Effector CD4-positive, alpha-beta T cell (primary cell): Measurements from ENCODE around the gene FAM107B.

ENCODE experiments used
- DNase-seq: peaks from one replicate; pipeline ENCODE4 v3.0.0-alpha.2; 2020

Gene FAM107B

DNA sequence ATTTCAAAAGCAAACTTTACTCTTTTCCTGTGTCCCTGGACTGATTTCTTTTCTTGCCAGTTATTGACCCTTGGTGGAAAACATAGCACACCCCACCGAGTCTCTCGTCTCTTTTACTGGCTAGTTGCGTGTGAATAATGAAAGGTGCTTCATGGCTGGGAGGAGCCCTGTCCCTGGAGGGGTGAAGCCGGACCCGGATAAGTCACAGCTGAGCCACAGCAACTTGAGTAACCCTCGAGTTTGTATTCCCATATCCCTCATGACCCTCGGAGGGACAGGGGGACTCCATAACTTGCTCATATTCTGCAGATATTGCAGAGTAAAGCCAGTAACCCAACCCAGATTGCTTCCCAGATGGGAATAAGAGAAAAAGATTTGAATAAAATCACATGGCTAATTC, 296.5 kb downstream of the FAM107B start:
- DNase-seq, result no peak

DNA sequence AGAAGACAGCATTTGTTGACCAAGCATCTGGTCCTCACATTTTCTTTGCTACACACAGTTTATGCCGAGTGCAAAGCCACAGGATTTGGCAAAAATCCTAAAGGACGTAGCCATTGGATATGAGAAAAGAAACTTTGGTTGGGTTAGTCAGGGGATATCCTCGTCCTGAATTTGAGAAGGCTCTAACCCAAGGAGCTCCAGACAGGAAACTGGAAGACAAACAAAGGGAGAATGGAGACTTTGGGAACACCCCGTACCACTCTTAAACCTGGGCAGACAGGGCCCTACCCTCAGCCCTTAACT, 297.3 kb downstream of the FAM107B start:
- DNase-seq, result no peak

DNA sequence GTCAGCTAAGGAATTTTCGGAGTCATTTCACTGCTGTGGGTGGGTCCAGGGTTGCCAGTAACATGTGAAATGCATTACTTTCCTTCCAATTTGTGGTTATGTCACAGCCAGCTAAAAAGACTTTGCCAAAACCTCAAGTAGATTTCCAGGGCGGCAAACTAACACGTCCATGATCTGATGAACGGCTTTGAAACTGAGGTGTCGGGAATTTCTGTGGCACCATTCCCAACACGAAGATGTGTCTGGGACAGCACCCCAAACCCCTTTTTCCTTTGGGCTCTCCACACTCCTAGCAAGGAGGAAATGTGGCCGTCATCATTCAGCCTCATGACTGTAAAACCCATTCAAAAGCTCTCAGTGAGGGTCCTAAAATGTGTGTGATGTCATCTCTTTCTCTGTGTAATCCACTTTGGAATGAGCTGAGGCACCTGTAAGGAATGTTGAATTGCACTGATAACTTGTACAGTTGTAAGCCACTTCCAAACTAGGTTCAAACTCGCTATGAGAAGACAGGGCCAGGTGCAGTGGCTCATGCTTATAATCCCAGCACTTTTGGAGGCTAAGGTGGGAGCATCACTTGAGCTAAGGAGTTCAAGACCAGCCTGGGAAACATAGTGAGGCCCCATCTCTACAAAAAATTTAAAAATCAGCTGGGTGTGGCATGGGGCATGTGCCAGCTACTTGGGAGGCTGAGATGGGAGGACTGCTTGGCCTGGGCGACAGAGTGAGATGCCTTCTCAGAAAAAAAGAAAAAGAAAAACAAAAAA, 297.9 kb downstream of the FAM107B start:
- DNase-seq, result no peak

DNA sequence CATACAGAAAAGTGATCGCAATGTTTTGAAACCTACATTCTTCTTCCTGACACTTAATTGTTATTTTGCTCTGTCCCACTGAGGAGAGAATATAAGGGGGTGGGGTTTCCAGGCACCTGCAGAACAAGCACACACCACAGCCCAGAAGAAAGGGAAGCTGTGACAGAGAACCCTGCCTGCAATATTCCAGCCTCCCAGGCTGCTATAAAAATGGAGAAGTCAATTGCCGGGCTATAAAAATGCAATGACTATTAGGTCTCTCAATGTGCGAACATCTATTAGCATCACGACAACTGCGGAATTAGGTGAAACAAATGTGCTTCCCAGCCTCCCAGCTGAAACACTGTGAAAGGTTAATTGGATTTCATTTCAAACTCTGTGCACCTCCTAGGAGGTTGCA, 298.7 kb downstream of the FAM107B start:
- DNase-seq, result no peak

DNA sequence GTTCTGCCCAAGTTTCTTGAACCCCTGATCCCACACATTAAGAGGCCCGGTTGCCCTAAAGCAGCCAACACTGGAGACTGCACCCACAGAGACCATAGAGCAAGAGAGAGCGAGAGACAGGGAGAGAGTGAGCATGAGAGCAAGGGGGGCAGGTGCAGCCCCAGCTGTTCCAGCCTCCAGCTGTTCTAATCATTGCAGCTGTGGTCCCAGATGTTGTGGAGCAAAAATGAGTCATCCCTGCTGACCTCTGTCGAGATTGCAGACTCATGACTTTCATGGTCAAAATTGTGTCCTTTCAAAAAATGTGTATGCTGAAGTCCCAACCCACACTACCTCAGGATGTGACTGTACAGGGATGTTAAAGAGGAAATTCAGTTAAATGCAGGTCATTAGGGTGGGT, 300.0 kb downstream of the FAM107B start:
- no peak for DNase-seq

DNA sequence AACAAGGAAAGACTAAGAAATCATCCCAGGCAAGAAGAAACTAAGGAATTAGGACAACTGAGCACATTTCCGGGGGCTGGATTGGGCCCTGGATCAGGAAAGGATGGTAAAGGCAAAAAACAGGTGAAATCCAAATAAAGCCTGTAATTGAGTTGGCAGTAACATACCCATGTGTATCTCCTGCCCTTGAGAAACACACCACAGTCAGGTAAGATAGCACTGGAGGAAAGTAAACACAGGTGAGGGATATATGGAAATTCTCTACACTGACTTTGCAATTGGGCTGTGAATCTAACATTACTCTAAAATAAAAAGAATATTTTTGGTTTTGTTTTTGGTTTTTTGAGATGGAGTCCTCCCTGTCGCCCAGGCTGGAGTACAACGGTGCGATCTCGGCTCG, 303.8 kb downstream of the FAM107B start:
- no peak for DNase-seq

DNA sequence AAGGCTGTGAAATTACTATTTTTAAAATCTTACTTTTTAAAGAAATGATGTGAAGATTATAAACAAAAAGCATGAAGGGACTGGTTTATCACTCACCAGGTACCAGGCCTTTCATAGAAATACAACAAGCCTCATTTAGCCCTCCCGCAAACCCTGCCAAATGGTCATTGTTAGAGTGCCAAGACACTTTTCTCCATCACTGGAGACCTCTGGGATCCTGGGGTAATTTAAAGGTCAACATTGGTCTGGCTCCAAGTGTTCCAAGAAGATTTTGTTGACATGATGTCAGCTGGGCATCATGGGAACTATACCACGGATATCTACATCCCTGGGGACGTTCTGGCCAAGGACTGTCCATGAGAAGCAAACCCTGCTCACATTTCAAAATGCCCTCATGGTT, 306.0 kb downstream of the FAM107B start:
- no peak for DNase-seq
